Caco-2 (cell line): Measurements from ENCODE around the gene DDX3X. TPM values are rescaled to one million over a fixed set of nuclear protein-coding genes. Genes with fewer than 3 reads are reported as not detected.

Experiments
- BruUV-seq: library from RNA; stranded (reverse); fragments of 400-500 nt; replicated peaks from 2 replicates; lab custom pipeline; 2021; lab: Mats Ljungman, UMichigan
- CTCF ChIA-PET: fragments of 300-600 bp; sonication (Branson Sonifier 250); formaldehyde crosslinking; loops from one replicate; lab custom pipeline; 2022; ENCODE audit warnings: antibody characterized with exemption; lab: Charles Lee
- POLR2A ChIA-PET: fragments of 300-600 bp; sonication (Branson Sonifier 250); formaldehyde crosslinking; loops from one replicate; lab custom pipeline; 2022; ENCODE audit warnings: antibody characterized with exemption; lab: Charles Lee
- DNase-seq, 2 experiments: peaks; one replicate each; pipeline versions ENCODE4 v3.0.0 to v3.0.0-alpha.2; 2020 to 2022
- H3K27me3 ChIP-seq: replicated peaks from 2 replicates; pipeline ENCODE4 v1.6.0; 2011; ENCODE audit warnings: low read length; ENCODE audit not compliant: control insufficient read depth, insufficient read depth
- H3K36me3 ChIP-seq: 2 replicates; pipeline ENCODE4 v1.5.1; 2011; ENCODE audit warnings: low read length; ENCODE audit not compliant: control insufficient read depth, insufficient read depth
- H3K4me1 ChIP-seq: fragments of 250-450 bp; sonication (Bioruptor Pico); 2 replicates; pipeline ENCODE4 v1.5.1; 2020; ENCODE audit warnings: mild to moderate bottlenecking
- H3K4me3 ChIP-seq: 2 replicates; pipeline ENCODE4 v1.5.1; 2011; ENCODE audit warnings: low read depth, mild to moderate bottlenecking, control low read depth, low read length
- H3K9me3 ChIP-seq: fragments of 250-450 bp; sonication (Bioruptor Pico); 2 replicates; pipeline ENCODE4 v1.5.1; 2020; ENCODE audit warnings: mild to moderate bottlenecking, moderate library complexity
- H3K27ac Mint-ChIP-seq: one replicate; pipeline ENCODE4 v1.8.0; 2022; ENCODE audit warnings: mixed read lengths; ENCODE audit not compliant: unreplicated experiment
- H3K27me3 Mint-ChIP-seq: one replicate; pipeline ENCODE4 v1.8.0; 2022; ENCODE audit warnings: mixed read lengths; ENCODE audit not compliant: insufficient read depth, unreplicated experiment
- H3K36me3 Mint-ChIP-seq: one replicate; pipeline ENCODE4 v1.8.0; 2022; ENCODE audit warnings: mild to moderate bottlenecking, mixed read lengths; ENCODE audit not compliant: insufficient read depth, unreplicated experiment
- H3K4me1 Mint-ChIP-seq: one replicate; pipeline ENCODE4 v1.8.0; 2022; ENCODE audit warnings: low read depth, mixed read lengths; ENCODE audit not compliant: unreplicated experiment
- H3K4me3 Mint-ChIP-seq: one replicate; pipeline ENCODE4 v1.8.0; 2022; ENCODE audit warnings: mild to moderate bottlenecking, moderate library complexity, mixed read lengths; ENCODE audit not compliant: unreplicated experiment
- H3K9me3 Mint-ChIP-seq: one replicate; pipeline ENCODE4 v1.8.0; 2022; ENCODE audit warnings: mixed read lengths; ENCODE audit not compliant: unreplicated experiment
- intact Hi-C: fragments of 100-400 bp; cut with micrococcal nuclease; formaldehyde crosslinking; loops from one replicate; pipeline ENCODE4 v1.10.0; 2022; ENCODE audit not compliant: unreplicated experiment
- total RNA-seq: library from RNA; stranded (reverse); gene quantifications from 2 replicates; pipeline ENCODE4 v1.2.3, GENCODE V29; 2022
- TF ChIP-seq, protein P1 (sequence below), 2 experiments: fragments of 200-600 bp in 1 of 2; IDR thresholded peaks; 1 replicate in 1 of 2; 2 replicates in 1 of 2; pipeline versions ENCODE4 v1.5.1 to v1.8.0; 2011 to 2022; ENCODE audit warnings: antibody characterized with exemption in 1 of 2, control low read depth in 1 of 2, inconsistent platforms in 1 of 2, low read depth in 1 of 2, low read length in 1 of 2, mild to moderate bottlenecking in 1 of 2, moderate library complexity in 1 of 2; ENCODE audit not compliant: insufficient read depth in 1 of 2, severe bottlenecking in 1 of 2, unreplicated experiment in 1 of 2

Gene DDX3X
- total RNA-seq, 1 experiment from 2014 or later, result 302 TPM

DNA sequence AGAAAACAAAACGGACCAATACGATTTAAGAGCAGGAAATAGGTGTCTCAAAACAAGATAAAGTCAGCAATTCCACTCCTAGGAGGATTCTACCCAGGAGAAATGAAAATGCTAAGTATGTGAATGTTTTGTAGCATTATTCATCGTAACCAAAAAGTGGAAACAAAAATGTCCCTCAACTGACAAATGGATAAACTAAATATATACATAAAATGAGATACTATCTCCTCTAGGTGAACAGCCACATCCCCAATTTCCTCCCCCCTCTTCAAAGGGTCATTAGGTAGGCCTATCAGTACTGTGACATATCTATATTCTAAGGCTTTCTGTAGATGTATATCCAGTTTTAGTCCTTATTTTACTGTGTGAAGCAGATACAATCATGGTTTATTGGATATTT, 18.0 kb downstream of the DDX3X start:
- Histone ChIP-seq H3K9me3 (no peaks in the 10 kb centered on the region), H3K36me3 (no peaks in the 10 kb centered on the region; the same call in 1 of the 2 replicates), H3K27me3 (no peaks in the 10 kb centered on the region), H3K4me1 (no peaks in the 10 kb centered on the region), H3K4me3 (no peak overlapping the region)
- DNase-seq, result no peak
- BruUV-seq, result no TSS peak
- no peak overlapping the region for H3K27ac Mint-ChIP-seq
- peaks cover 60% of the 10 kb centered on the region for H3K36me3 Mint-ChIP-seq
- H3K9me3 Mint-ChIP-seq, result no peaks in the 10 kb centered on the region
- ChIA-PET CTCF (no interaction called here), POLR2A (no interaction called here)
- H3K4me1 Mint-ChIP-seq, result no peaks in the 10 kb centered on the region
- H3K27me3 Mint-ChIP-seq, result no peaks in the 10 kb centered on the region
- no peak overlapping the region for H3K4me3 Mint-ChIP-seq
- intact Hi-C loops, result loop anchor here (5.0 kb wide), 1 partner anchor 75 kb away; no protein-coding TSS in a partner anchor
- TF ChIP-seq, protein P1, sequence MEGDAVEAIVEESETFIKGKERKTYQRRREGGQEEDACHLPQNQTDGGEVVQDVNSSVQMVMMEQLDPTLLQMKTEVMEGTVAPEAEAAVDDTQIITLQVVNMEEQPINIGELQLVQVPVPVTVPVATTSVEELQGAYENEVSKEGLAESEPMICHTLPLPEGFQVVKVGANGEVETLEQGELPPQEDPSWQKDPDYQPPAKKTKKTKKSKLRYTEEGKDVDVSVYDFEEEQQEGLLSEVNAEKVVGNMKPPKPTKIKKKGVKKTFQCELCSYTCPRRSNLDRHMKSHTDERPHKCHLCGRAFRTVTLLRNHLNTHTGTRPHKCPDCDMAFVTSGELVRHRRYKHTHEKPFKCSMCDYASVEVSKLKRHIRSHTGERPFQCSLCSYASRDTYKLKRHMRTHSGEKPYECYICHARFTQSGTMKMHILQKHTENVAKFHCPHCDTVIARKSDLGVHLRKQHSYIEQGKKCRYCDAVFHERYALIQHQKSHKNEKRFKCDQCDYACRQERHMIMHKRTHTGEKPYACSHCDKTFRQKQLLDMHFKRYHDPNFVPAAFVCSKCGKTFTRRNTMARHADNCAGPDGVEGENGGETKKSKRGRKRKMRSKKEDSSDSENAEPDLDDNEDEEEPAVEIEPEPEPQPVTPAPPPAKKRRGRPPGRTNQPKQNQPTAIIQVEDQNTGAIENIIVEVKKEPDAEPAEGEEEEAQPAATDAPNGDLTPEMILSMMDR (IDR thresholded peaks at IDR 0.05; ENCODE audit: insufficient read depth in 1 of 2, low read depth in 1 of 2, low read length in 1 of 2, severe bottlenecking in 1 of 2, unreplicated experiment in 1 of 2), result no peak

DNA sequence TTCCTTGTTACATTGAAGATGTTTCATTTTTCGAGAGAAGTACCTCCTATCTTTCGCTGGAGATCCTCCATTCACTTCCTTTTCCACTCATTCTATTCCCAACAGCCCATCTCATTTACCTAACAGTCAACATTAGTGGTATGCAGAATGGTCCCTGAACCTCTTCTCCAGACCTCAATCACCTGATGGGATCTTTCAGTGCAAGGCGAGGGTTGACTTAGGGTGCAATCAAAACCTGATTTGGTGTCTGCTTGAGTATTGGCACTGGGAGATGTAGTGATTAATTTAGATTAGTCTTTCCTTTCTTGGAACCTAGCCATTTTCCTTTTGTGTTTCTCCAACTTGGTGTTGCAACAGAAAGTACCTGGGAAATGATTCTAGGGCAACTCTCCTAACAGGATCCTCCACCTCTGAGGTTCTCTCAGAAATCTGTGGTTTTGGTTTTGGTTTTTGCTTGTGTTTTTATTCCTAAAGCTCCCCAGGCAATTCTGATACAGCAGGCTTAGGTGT, 18.4 kb downstream of the DDX3X start:
- Mint-ChIP-seq H3K36me3 (peaks cover 56% of the 10 kb centered on the region), H3K27me3 (no peaks in the 10 kb centered on the region), H3K9me3 (no peaks in the 10 kb centered on the region), H3K4me3 (no peak overlapping the region), H3K27ac (no peak overlapping the region), H3K4me1 (no peaks in the 10 kb centered on the region)
- BruUV-seq, result no TSS peak
- Histone ChIP-seq H3K36me3 (no peaks in the 10 kb centered on the region; the same call in 1 of the 2 replicates), H3K4me3 (no peak overlapping the region), H3K4me1 (no peaks in the 10 kb centered on the region), H3K27me3 (no peaks in the 10 kb centered on the region), H3K9me3 (no peaks in the 10 kb centered on the region)
- TF ChIP-seq, protein P1 (IDR thresholded peaks at IDR 0.05; ENCODE audit: insufficient read depth in 1 of 2, low read depth in 1 of 2, low read length in 1 of 2, severe bottlenecking in 1 of 2, unreplicated experiment in 1 of 2), result no peak
- ChIA-PET CTCF (no interaction called here), POLR2A (no interaction called here)
- no peak for DNase-seq
- intact Hi-C loops, result loop anchor here (5.0 kb wide), 1 partner anchor 75 kb away; no protein-coding TSS in a partner anchor

DNA sequence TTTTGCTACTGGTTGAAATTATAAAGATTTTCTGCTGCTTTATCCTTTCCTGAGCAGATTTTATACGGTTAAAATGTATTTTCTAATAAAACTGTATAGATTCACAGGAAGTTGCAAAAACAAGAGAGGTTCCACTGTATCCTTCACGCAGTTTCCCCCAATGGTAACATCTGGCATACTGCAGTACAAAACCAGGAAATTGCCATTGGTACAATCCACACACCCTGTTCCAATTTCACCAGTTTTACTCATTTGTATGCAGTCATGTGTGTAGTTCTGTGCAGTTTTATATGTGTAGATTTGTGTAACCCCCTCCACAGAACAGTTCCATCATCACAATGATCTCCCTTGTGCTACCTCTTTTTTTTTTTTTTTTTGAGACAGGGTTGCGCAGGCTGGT, 20.0 kb downstream of the DDX3X start:
- H3K4me1 ChIP-seq, result no peaks in the 10 kb centered on the region
- no peaks in the 10 kb centered on the region for H3K4me1 Mint-ChIP-seq
- no TSS peak for BruUV-seq
- no peak overlapping the region for H3K4me3 Mint-ChIP-seq
- ChIA-PET POLR2A (interaction anchor here (0.6 kb wide), 1 partner anchor 58 kb away, joined by 7 read pairs; no protein-coding TSS in a partner anchor), CTCF (interaction anchor here (0.7 kb wide), 1 partner anchor 9 kb away, joined by 6 read pairs; no protein-coding TSS in a partner anchor)
- no peaks in the 10 kb centered on the region for H3K9me3 Mint-ChIP-seq
- DNase-seq, result no peak
- intact Hi-C loops, result loop anchor here (5.0 kb wide), 1 partner anchor 77 kb away; no protein-coding TSS in a partner anchor
- no peaks in the 10 kb centered on the region for H3K27me3 Mint-ChIP-seq
- no peaks in the 10 kb centered on the region for H3K9me3 ChIP-seq
- H3K27ac Mint-ChIP-seq, result no peak overlapping the region
- H3K4me3 ChIP-seq, result no peak overlapping the region
- peaks cover 41% of the 10 kb centered on the region for H3K36me3 Mint-ChIP-seq
- TF ChIP-seq, protein P1 (IDR thresholded peaks at IDR 0.05; ENCODE audit: insufficient read depth in 1 of 2, low read depth in 1 of 2, low read length in 1 of 2, severe bottlenecking in 1 of 2, unreplicated experiment in 1 of 2), result no peak
- H3K27me3 ChIP-seq, result no peaks in the 10 kb centered on the region
- no peaks in the 10 kb centered on the region; the same call in 1 of the 2 replicates for H3K36me3 ChIP-seq
